IPS DF 4.7 (cell line): ENCODE measurements around the gene DHRS7C.
"Not testable (repeated sequence)": the region's sequence is repeated elsewhere in the genome, so short reads cannot be mapped to it uniquely, and the experiment has no call there.

Experiments
- DNase-seq: peaks from one replicate; pipeline ENCODE4 v3.0.0-alpha.2; 2013; ENCODE audit warnings: low spot score; ENCODE audit errors: extremely low read depth

Gene DHRS7C

GRCh38 chr17:9810100-9810949 lies 18.9 kb upstream of the DHRS7C start:
- no peak for DNase-seq

GRCh38 chr17:9809409-9809808 lies 18.0 kb upstream of the DHRS7C start:
- no peak for DNase-seq

GRCh38 chr17:9806699-9807098 lies 15.3 kb upstream of the DHRS7C start:
- DNase-seq, result no peak

- no peak for DNase-seq
Measured at GRCh38 chr17:9805769-9806168, 14.4 kb upstream of the DHRS7C start.

- DNase-seq, result no peak
Measured at GRCh38 chr17:9802697-9803096, 11.3 kb upstream of the DHRS7C start.

- no peak for DNase-seq
Measured at GRCh38 chr17:9802294-9802693, 10.9 kb upstream of the DHRS7C start.

- no peak for DNase-seq
Measured at GRCh38 chr17:9801505-9801904, 10.1 kb upstream of the DHRS7C start.

GRCh38 chr17:9798724-9799123 lies 7.3 kb upstream of the DHRS7C start:
- no peak for DNase-seq

- DNase-seq, result no peak
Measured at GRCh38 chr17:9798008-9798407, 6.6 kb upstream of the DHRS7C start.

- DNase-seq, result no peak
Measured at GRCh38 chr17:9792181-9792840, 919 bp upstream of the DHRS7C start.

GRCh38 chr17:9790316-9790715 lies 1.1 kb downstream of the DHRS7C start:
- no peak for DNase-seq

GRCh38 chr17:9788601-9789000 lies 2.8 kb downstream of the DHRS7C start:
- no peak for DNase-seq

- DNase-seq, result no peak
Measured at GRCh38 chr17:9784544-9784943, 6.8 kb downstream of the DHRS7C start.

GRCh38 chr17:9783465-9783864 lies 7.9 kb downstream of the DHRS7C start:
- not testable (repeated sequence) for DNase-seq

- DNase-seq, result no peak
Measured at GRCh38 chr17:9783050-9783449, 8.3 kb downstream of the DHRS7C start.

- DNase-seq, result no peak
Measured at GRCh38 chr17:9780552-9780951, 10.8 kb downstream of the DHRS7C start.

- DNase-seq, result no peak
Measured at GRCh38 chr17:9776911-9777310, 14.5 kb downstream of the DHRS7C start.

- DNase-seq, result no peak
Measured at GRCh38 chr17:9772658-9773057, 18.7 kb downstream of the DHRS7C start.

GRCh38 chr17:9771465-9771864 lies 19.9 kb downstream of the DHRS7C start:
- DNase-seq, result no peak

GRCh38 chr17:9769036-9769695 lies 22.2 kb downstream of the DHRS7C start:
- DNase-seq, result no peak

- DNase-seq, result no peak
Measured at GRCh38 chr17:9768381-9768934, 22.9 kb downstream of the DHRS7C start.

- no peak for DNase-seq
Measured at GRCh38 chr17:9767432-9767991, 23.9 kb downstream of the DHRS7C start.
